Suppressor macrophage treated with lipopolysaccharide for 4 hours (primary cell): ENCODE measurements around the gene AMER1.

ENCODE experiments used
- DNase-seq: peaks from one replicate; pipeline ENCODE4 v3.0.0-alpha.2; 2020

The AMER1 gene

DNA sequence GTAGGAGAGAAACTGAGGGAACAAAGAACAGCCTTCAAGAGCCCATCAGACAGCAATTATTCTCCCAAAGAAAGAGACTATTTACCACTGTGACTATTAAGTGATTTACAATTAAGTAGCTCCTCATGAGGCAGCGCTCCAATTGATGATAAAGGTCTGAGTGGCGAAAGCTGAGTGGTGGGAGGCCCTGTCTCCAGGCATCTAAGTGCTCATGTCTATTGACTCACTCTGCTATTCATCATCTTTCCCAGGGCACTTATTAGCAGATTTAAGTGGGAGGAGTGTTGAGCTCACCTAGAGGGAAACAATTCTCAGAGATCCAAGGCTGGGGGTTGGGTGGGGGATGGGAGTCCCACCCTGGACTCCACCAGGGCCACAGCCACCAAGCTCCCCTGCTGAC lies 23.3 kb downstream of the AMER1 start:
- no peak for DNase-seq

DNA sequence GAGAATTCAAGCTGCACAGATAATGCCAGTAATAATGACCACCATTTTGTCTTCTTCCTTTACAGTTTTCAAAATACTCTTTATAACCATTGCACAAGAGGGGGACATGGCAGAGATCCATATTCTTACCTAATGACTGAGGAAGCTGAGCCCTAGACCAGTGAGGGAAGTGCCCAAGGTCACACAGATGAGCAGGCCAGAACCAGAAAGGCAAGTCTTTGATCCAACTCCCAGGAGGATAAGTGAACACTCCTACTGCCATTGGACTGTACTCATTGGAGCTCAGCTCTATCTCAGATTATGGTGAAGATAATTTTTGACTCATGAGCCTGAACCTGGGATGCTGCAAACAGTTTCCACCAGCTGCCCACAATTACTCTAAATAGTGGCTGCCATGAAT lies 28.6 kb downstream of the AMER1 start:
- no peak for DNase-seq

DNA sequence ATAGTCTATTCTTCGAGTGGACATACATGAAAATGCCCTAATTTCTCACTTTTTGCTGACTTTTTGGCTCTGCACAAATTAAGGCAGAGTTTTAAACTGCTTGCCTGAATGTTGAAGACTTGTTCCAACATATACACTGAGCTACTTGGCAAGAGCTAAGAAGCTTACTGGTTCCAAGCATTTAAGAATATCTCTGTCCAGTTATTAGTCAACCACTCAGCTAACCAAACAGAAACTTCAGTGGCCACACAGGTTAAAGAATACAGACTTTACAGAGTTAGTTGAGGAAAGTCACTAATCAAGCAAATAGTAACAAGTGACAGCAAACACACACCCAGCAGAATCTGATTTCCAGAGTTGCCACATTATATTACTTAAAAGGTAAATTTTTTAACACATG lies 35.5 kb downstream of the AMER1 start:
- no peak for DNase-seq

DNA sequence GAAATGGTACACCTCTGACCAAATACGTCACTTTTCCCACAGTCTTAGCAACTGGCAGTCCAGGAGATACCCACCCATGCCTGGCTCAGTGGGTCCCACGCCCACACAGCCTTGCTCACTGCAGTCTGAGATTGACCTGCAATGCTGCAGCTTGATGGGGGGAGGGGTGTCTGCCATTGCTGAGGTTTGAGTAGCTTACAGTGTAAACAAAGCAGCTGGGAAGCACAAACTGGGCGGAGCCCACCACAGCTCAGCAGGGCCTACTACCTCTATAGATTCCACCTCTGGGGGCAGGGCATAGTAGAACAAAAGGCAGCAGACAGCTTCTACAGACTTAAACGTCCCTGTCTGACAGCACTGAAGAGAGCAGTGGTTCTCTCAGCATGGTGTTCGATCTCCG lies 52.7 kb downstream of the AMER1 start:
- DNase-seq = no peak

DNA sequence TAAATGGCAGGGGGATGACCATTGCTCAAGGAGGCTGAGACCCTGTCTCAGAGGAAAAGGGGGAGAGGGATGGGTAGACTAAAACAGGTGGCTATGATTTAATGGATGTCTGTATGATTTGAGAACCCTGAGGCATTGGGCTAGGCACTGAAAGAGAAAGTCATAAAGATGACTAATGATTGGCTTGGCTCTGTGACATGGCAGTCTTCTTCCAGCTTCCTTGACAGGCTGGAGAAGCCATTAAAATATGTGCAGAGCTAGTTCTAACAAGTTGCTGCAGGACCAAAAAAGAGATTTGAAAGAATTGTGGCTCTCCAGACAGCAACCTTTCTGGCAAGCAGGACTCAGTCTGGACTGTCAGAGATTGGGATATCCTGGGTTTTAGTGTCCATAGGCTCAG lies 53.6 kb downstream of the AMER1 start:
- DNase-seq = no peak

DNA sequence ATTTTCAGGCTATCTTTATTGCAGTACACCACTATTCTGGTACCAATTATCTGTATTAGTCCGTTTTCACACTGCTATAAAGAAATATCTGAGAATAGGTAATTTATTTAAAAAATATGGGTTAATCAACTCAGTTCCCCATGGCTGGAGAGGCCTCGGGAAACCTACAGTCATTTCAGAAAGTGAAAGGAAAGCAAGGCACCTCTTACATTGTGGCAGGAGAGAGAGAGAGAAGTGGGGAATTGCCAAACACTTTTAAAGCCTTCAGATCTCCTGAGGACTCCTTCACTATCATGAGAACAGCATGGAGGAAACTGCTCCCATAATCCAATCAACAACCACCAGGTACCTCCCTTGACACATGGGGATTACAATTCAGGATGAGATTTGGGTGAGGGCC lies 54.7 kb downstream of the AMER1 start:
- no peak for DNase-seq
